Heart left ventricle (tissue), 16 donors: ENCODE data around the gene HAL. TPM values are rescaled to one million over a fixed set of nuclear protein-coding genes. Genes with fewer than 3 reads are reported as not detected.

Experiments used
- ATAC-seq, 4 donors: fragments of 200-7000 bp; cut with Tn5 transposase; one replicate each; pipeline ENCODE4 v1.9.1; 2020 to 2022; ENCODE audit warnings: moderate library complexity in 4 of 4, mild to moderate bottlenecking in 3 of 4, moderate number of reproducible peaks in 1 of 4
- DNase-seq, 5 donors: peaks; one replicate each; pipeline ENCODE4 v3.0.0-alpha.2; 2020
- H3K27ac ChIP-seq, 12 donors: fragments of 200-600 bp; sonication (generic) in 4 of 12; one replicate each; pipeline versions ENCODE4 v1.5.0 to v1.8.0; 2016 to 2022; ENCODE audit warnings: mild to moderate bottlenecking in 2 of 12
- H3K27me3 ChIP-seq, 9 donors: fragments of 200-600 bp; sonication (generic) in 2 of 9; one replicate each; pipeline versions ENCODE4 v1.5.1 to v1.8.0; 2016 to 2022; ENCODE audit warnings: mild to moderate bottlenecking in 3 of 9
- H3K36me3 ChIP-seq, 9 donors: fragments of 200-600 bp; sonication (generic) in 2 of 9; one replicate each; pipeline versions ENCODE4 v1.5.0 to v1.8.0; 2018 to 2022; ENCODE audit warnings: mild to moderate bottlenecking in 2 of 9
- H3K4me1 ChIP-seq, 12 donors: fragments of 200-600 bp; sonication (generic) in 4 of 12; one replicate each; pipeline versions ENCODE4 v1.5.0 to v1.8.0; 2016 to 2022; ENCODE audit warnings: mild to moderate bottlenecking in 3 of 12
- H3K4me3 ChIP-seq, 12 donors: fragments of 200-600 bp; sonication (generic) in 4 of 12; one replicate each; pipeline versions ENCODE4 v1.5.0 to v1.8.0; 2017 to 2022; ENCODE audit warnings: mild to moderate bottlenecking in 9 of 12, moderate library complexity in 4 of 12
- H3K9me3 ChIP-seq, 12 donors: fragments of 200-600 bp; sonication (generic) in 4 of 12; one replicate each; pipeline versions ENCODE4 v1.5.0 to v1.8.0; 2016 to 2022; ENCODE audit warnings: mild to moderate bottlenecking in 1 of 12
- POLR2A ChIP-seq, 2 donors: fragments of 450-650 bp; IDR thresholded peaks; one replicate each; pipeline ENCODE4 v1.6.1; 2017; ENCODE audit warnings: antibody characterized with exemption in 2 of 2, mild to moderate bottlenecking in 2 of 2, moderate library complexity in 2 of 2
- WGBS, 4 donors: extraction: QIAGEN DNeasy Blood & Tissue Kit in 2 of 4; methylation state at CpG; one replicate each; pipeline versions ENCODE4 v1.1.5 to v1.1.7; 2013 to 2018; 5-methylcytosine and 5-hydroxymethylcytosine counted together
- intact Hi-C, 10 donors: fragments of 100-400 bp; cut with DNase I; formaldehyde crosslinking; loops; one replicate each; pipeline versions ENCODE4 v1.11.1 to v1.14.2; 2022
- polyA plus RNA-seq, 2 donors: library from polyadenylated mRNA; stranded (reverse); fragments of 200-250 nt; gene quantifications; one replicate each; pipeline ENCODE4 v1.2.3, GENCODE V29; 2013
- total RNA-seq, 9 donors: library from RNA; depleted of rRNA in 2 of 9; stranded (reverse); fragments of >200 nt in 2 of 9; fragmentation: NEBNext Ultra II Directional in 3 of 9; extraction: Animal tissue kit (Norgen Biotek cat#: 25700) in 3 of 9; gene quantifications; one replicate each; pipeline versions ENCODE4 v1.1.0 to v1.2.4, GENCODE V29; 2016 to 2023
- TF ChIP-seq, protein P1 (sequence below), 12 donors: fragments of 200-600 bp; sonication (generic) in 4 of 12; IDR thresholded peaks; one replicate each; pipeline versions ENCODE4 v1.5.0 to v1.8.0; 2018 to 2022; ENCODE audit warnings: antibody characterized with exemption in 12 of 12, mild to moderate bottlenecking in 5 of 12
- donor health status: ischemic (EF 13 %, LVEDD 7.1; RV severe dilation, severe dysfunction).
- donor health status: healthy with polysubstance abuse.
- donor health status: DM: no; HTN: yes; CAD: no.
- donor health status: DM: no; HTN: no; CAD: no.
- donor health status: ischemic (EF 25% LVEDD 6.9; RV normal size, moderate dysfunction).
- donor health status: ischemic (EF 25% LVEDD 5.7; RV mildly dilated, moderate dysfunction).
- donor health status: healthy.
- donor health status: DM: yes; HTN: yes; CAD: no.
- donor health status: ischemic (EF 35%, LVEDD 5.7; RV mildly dilated, moderate dysfunction).
- donor health status: nonischemic (EF 11% LVEDD 7.7; RV severe dilation, severe dysfunction).
- donor health status: DM: yes; HTN: yes; CAD: no.
- donor health status: PGD.
- donor health status: ischemic (EF 29% LVEDD 5.4; RV normal size, mild dysfunction).
- donor health status: nonischemic (EF 23%, LVEDD 6.1; RV moderate dilation, normal function).

The HAL gene
- total and polyA plus RNA-seq, 11 donors = 0.04 to 0.79 (median 0.11) TPM; not detected in 5

DNA sequence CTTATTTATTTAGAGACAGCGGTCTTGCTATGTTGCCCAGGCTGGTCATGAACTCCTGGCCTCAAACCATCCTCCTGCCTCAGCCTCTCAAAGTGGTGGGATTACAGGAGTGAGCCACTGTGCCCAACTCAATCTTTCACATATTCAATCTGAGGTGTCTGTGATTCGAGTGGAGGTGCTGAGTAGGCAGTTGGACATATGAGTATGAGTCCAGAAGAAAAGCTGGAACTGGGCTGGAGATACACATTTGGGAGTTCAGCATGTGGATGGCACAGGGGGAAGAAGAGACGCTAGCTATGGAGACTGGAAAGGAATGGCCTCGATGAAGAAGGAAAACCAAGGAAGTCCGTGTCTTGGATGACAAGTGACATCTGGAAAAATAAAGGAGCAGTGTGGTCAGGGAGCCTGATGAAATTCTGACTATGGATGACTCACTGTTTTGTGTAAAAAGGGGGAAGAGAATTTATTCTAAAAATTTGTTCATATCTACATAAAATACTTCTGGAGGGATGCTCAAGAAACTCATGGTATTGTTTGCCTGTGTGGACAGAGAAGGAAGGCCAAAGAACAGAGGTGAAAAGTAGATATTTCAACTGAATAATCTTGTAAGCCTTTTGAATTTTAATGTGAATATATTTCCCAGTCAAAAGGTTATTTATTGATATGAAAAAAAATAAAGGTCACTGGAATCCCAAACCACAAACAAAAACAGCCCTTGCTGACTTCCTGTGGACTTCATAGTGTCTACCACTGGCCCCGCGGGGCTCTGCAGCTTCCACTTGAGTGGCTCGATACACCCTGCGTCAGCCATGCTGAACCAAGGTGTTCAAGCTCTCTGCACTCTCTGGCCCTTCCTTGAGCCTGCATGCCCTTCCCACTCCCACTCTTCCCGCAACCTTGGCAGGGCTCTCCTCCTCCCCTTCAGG, 48.1 kb upstream of the HAL start:
- peak overlapping the region in 2 of 12 donors; percentile 7 to 71 for H3K27ac ChIP-seq
- ATAC-seq = peak in 2 of 4 donors; percentile 14 to 65
- H3K4me1 ChIP-seq = peaks cover 0 to 55% (median 5%) of the 10 kb centered on the region in 12 donors
- H3K4me3 ChIP-seq = no peak overlapping the region
- H3K36me3 ChIP-seq = no peaks in the 10 kb centered on the region
- H3K9me3 ChIP-seq = no peaks in the 10 kb centered on the region
- H3K27me3 ChIP-seq = no peaks in the 10 kb centered on the region
- peak in 1 of 5 donors; percentile 65 for DNase-seq
- TF ChIP-seq, protein P1, sequence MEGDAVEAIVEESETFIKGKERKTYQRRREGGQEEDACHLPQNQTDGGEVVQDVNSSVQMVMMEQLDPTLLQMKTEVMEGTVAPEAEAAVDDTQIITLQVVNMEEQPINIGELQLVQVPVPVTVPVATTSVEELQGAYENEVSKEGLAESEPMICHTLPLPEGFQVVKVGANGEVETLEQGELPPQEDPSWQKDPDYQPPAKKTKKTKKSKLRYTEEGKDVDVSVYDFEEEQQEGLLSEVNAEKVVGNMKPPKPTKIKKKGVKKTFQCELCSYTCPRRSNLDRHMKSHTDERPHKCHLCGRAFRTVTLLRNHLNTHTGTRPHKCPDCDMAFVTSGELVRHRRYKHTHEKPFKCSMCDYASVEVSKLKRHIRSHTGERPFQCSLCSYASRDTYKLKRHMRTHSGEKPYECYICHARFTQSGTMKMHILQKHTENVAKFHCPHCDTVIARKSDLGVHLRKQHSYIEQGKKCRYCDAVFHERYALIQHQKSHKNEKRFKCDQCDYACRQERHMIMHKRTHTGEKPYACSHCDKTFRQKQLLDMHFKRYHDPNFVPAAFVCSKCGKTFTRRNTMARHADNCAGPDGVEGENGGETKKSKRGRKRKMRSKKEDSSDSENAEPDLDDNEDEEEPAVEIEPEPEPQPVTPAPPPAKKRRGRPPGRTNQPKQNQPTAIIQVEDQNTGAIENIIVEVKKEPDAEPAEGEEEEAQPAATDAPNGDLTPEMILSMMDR (IDR thresholded peaks at IDR 0.05) = no peak
- no peak for TF ChIP-seq POLR2A (IDR thresholded peaks at IDR 0.05)
- 60 to 77% (median 74%) methylated on average over 10 of the region's 10 CpGs for WGBS, 4 donors
- intact Hi-C loops = no loop called here

GRCh38 chr12:96041181-96041580, 45.0 kb upstream of the HAL start:
- DNase-seq = no peak
- no peak for TF ChIP-seq POLR2A (IDR thresholded peaks at IDR 0.05)
- TF ChIP-seq, protein P1 (IDR thresholded peaks at IDR 0.05) = no peak
- Histone ChIP-seq H3K4me3 (no peak overlapping the region), H3K36me3 (no peaks in the 10 kb centered on the region), H3K27me3 (no peaks in the 10 kb centered on the region), H3K27ac (no peak overlapping the region), H3K4me1 (peaks cover 0 to 30% (median 0%) of the 10 kb centered on the region in 12 donors), H3K9me3 (no peaks in the 10 kb centered on the region)
- 93 to 100% (median 95%) methylated on average over 1 of the region's 1 CpG for WGBS, 4 donors
- no peak for ATAC-seq
- intact Hi-C loops = no loop called here

- no peak for TF ChIP-seq POLR2A (IDR thresholded peaks at IDR 0.05)
- TF ChIP-seq, protein P1 (IDR thresholded peaks at IDR 0.05) = no peak
- Histone ChIP-seq H3K36me3 (no peaks in the 10 kb centered on the region), H3K27me3 (no peaks in the 10 kb centered on the region), H3K27ac (no peak overlapping the region), H3K4me3 (no peak overlapping the region), H3K9me3 (no peaks in the 10 kb centered on the region), H3K4me1 (peaks cover 0 to 26% (median 0%) of the 10 kb centered on the region in 12 donors)
- intact Hi-C loops = no loop called here
- 54 to 83% (median 73%) methylated on average over 3 of the region's 3 CpGs for WGBS, 4 donors
- DNase-seq (no peak), ATAC-seq (no peak)
These were observed 44.4 kb upstream of the HAL start for GRCh38 chr12:96040305-96041133.

DNA sequence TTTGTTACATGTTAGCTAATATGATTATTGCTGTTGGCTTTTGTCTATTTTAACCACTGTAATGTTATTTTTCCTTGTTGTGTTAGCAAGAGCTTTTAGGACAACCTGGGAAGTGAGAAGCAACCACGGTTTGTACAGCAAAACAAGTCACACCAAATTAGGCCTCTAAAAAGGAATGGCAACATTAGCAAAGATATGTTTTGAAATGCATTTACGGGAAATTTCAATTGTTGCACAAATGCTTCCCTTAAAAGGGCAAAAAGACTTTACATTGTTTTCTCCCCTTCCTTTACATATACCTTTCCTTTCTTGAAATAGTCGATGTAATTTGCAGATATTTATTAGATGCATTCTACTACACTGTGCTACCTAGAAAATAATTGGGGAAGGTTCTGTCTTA, 43.4 kb upstream of the HAL start:
- DNase-seq (no peak), ATAC-seq (no peak)
- Histone ChIP-seq H3K27ac (peak overlapping the region in 1 of 12 donors; percentile 28), H3K36me3 (no peaks in the 10 kb centered on the region), H3K4me3 (no peak overlapping the region), H3K27me3 (no peaks in the 10 kb centered on the region), H3K4me1 (peaks cover 0 to 20% (median 2%) of the 10 kb centered on the region in 12 donors), H3K9me3 (no peaks in the 10 kb centered on the region)
- no peak for TF ChIP-seq POLR2A (IDR thresholded peaks at IDR 0.05)
- TF ChIP-seq, protein P1 (IDR thresholded peaks at IDR 0.05) = no peak
- 87 to 91% (median 89%) methylated on average over 3 of the region's 3 CpGs for WGBS, 4 donors
- intact Hi-C loops = loop anchor here in 1 of 10 donors (5.0 to 10.0 kb wide), 2 partner anchors 365 to 868 kb away; partner anchors contain the start of genes CDK17 and NEDD1
